ENCODE data around the gene VCX2. TPM values are rescaled to one million over a fixed set of nuclear protein-coding genes. Genes with fewer than 3 reads are reported as not detected.
"Not testable (repeated sequence)": the region's sequence is repeated elsewhere in the genome, so short reads cannot be mapped to it uniquely, and the experiment has no call there.

VCX2 gene
- total RNA-seq, 1 donor from 2014 or later: not detected

- intact Hi-C loops (cut with micrococcal nuclease): no loop called here
- no peaks in the 10 kb centered on the region for H3K27me3 Mint-ChIP-seq (ENCODE audit: insufficient read depth)
Observed at GRCh38 chrX:8147226-8147625, 23.8 kb downstream of the VCX2 start.

GRCh38 chrX:8144925-8145324 is 26.1 kb downstream of the VCX2 start:
- H3K27me3 Mint-ChIP-seq (ENCODE audit: insufficient read depth): no peaks in the 10 kb centered on the region
- intact Hi-C loops (cut with micrococcal nuclease): no loop called here
- H3K36me3 Mint-ChIP-seq (ENCODE audit: low read depth): no peaks in the 10 kb centered on the region

More at GRCh38 chrX:8147226-8147625, 23.8 kb downstream of the VCX2 start:
- H3K36me3 Mint-ChIP-seq (ENCODE audit: low read depth): no peaks in the 10 kb centered on the region
- H3K9me3 Mint-ChIP-seq: peaks cover 10% of the 10 kb centered on the region
- no peak overlapping the region for H3K27ac Mint-ChIP-seq
- H3K4me1 Mint-ChIP-seq (ENCODE audit: low read depth): no peaks in the 10 kb centered on the region
- DNase-seq (ENCODE audit: low spot score): no peak
- no peak overlapping the region for H3K4me3 Mint-ChIP-seq

GRCh38 chrX:8141896-8142295 is 29.2 kb downstream of the VCX2 start:
- Mint-ChIP-seq H3K4me1 (ENCODE audit: low read depth) (no peaks in the 10 kb centered on the region), H3K36me3 (ENCODE audit: low read depth) (no peaks in the 10 kb centered on the region), H3K9me3 (no peaks in the 10 kb centered on the region), H3K27me3 (ENCODE audit: insufficient read depth) (no peaks in the 10 kb centered on the region), H3K4me3 (no peak overlapping the region), H3K27ac (no peak overlapping the region)
- intact Hi-C loops (cut with micrococcal nuclease): no loop called here
- DNase-seq (ENCODE audit: low spot score): no peak

More at GRCh38 chrX:8144925-8145324, 26.1 kb downstream of the VCX2 start:
- H3K4me3 Mint-ChIP-seq: no peak overlapping the region
- no peak overlapping the region for H3K27ac Mint-ChIP-seq
- H3K4me1 Mint-ChIP-seq (ENCODE audit: low read depth): no peaks in the 10 kb centered on the region
- DNase-seq (ENCODE audit: low spot score): no peak
- H3K9me3 Mint-ChIP-seq: peaks cover 4% of the 10 kb centered on the region

- no peaks in the 10 kb centered on the region for H3K36me3 Mint-ChIP-seq (ENCODE audit: low read depth)
- H3K4me3 Mint-ChIP-seq: no peak overlapping the region
- H3K9me3 Mint-ChIP-seq: no peaks in the 10 kb centered on the region
- intact Hi-C loops (cut with micrococcal nuclease): no loop called here
- H3K27ac Mint-ChIP-seq: no peak overlapping the region
- H3K27me3 Mint-ChIP-seq (ENCODE audit: insufficient read depth): no peaks in the 10 kb centered on the region
- no peaks in the 10 kb centered on the region for H3K4me1 Mint-ChIP-seq (ENCODE audit: low read depth)
- DNase-seq (ENCODE audit: low spot score): no peak
Observed at GRCh38 chrX:8140986-8141744, 29.9 kb downstream of the VCX2 start.

- Mint-ChIP-seq H3K4me3 (no peak overlapping the region), H3K27ac (no peak overlapping the region), H3K9me3 (no peaks in the 10 kb centered on the region), H3K27me3 (ENCODE audit: insufficient read depth) (no peaks in the 10 kb centered on the region), H3K36me3 (ENCODE audit: low read depth) (no peaks in the 10 kb centered on the region), H3K4me1 (ENCODE audit: low read depth) (no peaks in the 10 kb centered on the region)
- intact Hi-C loops (cut with micrococcal nuclease): no loop called here
- DNase-seq (ENCODE audit: low spot score): no peak
Observed at GRCh38 chrX:8139716-8140115, 31.4 kb downstream of the VCX2 start.

- no peak for DNase-seq (ENCODE audit: low spot score)
- H3K4me3 Mint-ChIP-seq: no peak overlapping the region
- H3K36me3 Mint-ChIP-seq (ENCODE audit: low read depth): no peaks in the 10 kb centered on the region
- intact Hi-C loops (cut with micrococcal nuclease): no loop called here
- no peak overlapping the region for H3K27ac Mint-ChIP-seq
- no peaks in the 10 kb centered on the region for H3K4me1 Mint-ChIP-seq (ENCODE audit: low read depth)
- H3K9me3 Mint-ChIP-seq: peaks cover 3% of the 10 kb centered on the region
- H3K27me3 Mint-ChIP-seq (ENCODE audit: insufficient read depth): no peaks in the 10 kb centered on the region
Observed at GRCh38 chrX:8138252-8138651, 32.8 kb downstream of the VCX2 start.

- H3K9me3 Mint-ChIP-seq: no peaks in the 10 kb centered on the region
- intact Hi-C loops (cut with micrococcal nuclease): no loop called here
- no peak for DNase-seq (ENCODE audit: low spot score)
- no peaks in the 10 kb centered on the region for H3K4me1 Mint-ChIP-seq (ENCODE audit: low read depth)
- no peaks in the 10 kb centered on the region for H3K27me3 Mint-ChIP-seq (ENCODE audit: insufficient read depth)
- H3K27ac Mint-ChIP-seq: no peak overlapping the region
- no peak overlapping the region for H3K4me3 Mint-ChIP-seq
- H3K36me3 Mint-ChIP-seq (ENCODE audit: low read depth): no peaks in the 10 kb centered on the region
Observed at GRCh38 chrX:8126648-8127047, 44.4 kb downstream of the VCX2 start.

GRCh38 chrX:8126092-8126491 is 45.0 kb downstream of the VCX2 start:
- Mint-ChIP-seq H3K36me3 (ENCODE audit: low read depth) (no peaks in the 10 kb centered on the region), H3K4me3 (no peak overlapping the region), H3K4me1 (ENCODE audit: low read depth) (no peaks in the 10 kb centered on the region)

GRCh38 chrX:8125566-8125965 is 45.5 kb downstream of the VCX2 start:
- no peaks in the 10 kb centered on the region for H3K27me3 Mint-ChIP-seq (ENCODE audit: insufficient read depth)
- no peaks in the 10 kb centered on the region for H3K36me3 Mint-ChIP-seq (ENCODE audit: low read depth)
- no peaks in the 10 kb centered on the region for H3K4me1 Mint-ChIP-seq (ENCODE audit: low read depth)
- H3K9me3 Mint-ChIP-seq: no peaks in the 10 kb centered on the region
- no peak overlapping the region for H3K27ac Mint-ChIP-seq
- no peak for DNase-seq (ENCODE audit: low spot score)
- intact Hi-C loops (cut with micrococcal nuclease): no loop called here
- H3K4me3 Mint-ChIP-seq: no peak overlapping the region

More at GRCh38 chrX:8126092-8126491, 45.0 kb downstream of the VCX2 start:
- no peaks in the 10 kb centered on the region for H3K9me3 Mint-ChIP-seq
- H3K27ac Mint-ChIP-seq: no peak overlapping the region
- intact Hi-C loops (cut with micrococcal nuclease): no loop called here
- DNase-seq (ENCODE audit: low spot score): no peak
- no peaks in the 10 kb centered on the region for H3K27me3 Mint-ChIP-seq (ENCODE audit: insufficient read depth)

- intact Hi-C loops (cut with micrococcal nuclease): no loop called here
- H3K27ac Mint-ChIP-seq: no peak overlapping the region
- no peaks in the 10 kb centered on the region for H3K4me1 Mint-ChIP-seq (ENCODE audit: low read depth)
- no peak for DNase-seq (ENCODE audit: low spot score)
- H3K4me3 Mint-ChIP-seq: no peak overlapping the region
- H3K27me3 Mint-ChIP-seq (ENCODE audit: insufficient read depth): no peaks in the 10 kb centered on the region
- H3K9me3 Mint-ChIP-seq: no peaks in the 10 kb centered on the region
- no peaks in the 10 kb centered on the region for H3K36me3 Mint-ChIP-seq (ENCODE audit: low read depth)
Observed at GRCh38 chrX:8122538-8122937, 48.5 kb downstream of the VCX2 start.

GRCh38 chrX:8121391-8121790 is 49.7 kb downstream of the VCX2 start:
- intact Hi-C loops (cut with micrococcal nuclease); H3K9me3 Mint-ChIP-seq; H3K4me1 Mint-ChIP-seq (ENCODE audit: low read depth); H3K27ac Mint-ChIP-seq; H3K4me3 Mint-ChIP-seq; H3K27me3 Mint-ChIP-seq (ENCODE audit: insufficient read depth); DNase-seq (ENCODE audit: low spot score); H3K36me3 Mint-ChIP-seq (ENCODE audit: low read depth): not testable (repeated sequence)

Data from activated T-helper 1 cell treated with anti-CD3 and anti-CD28 coated beads, Interleukin-12 subunit alpha, Interleukin-12 subunit beta, Interleukin-2, Interleukin-4 antibody, amounts not matched to agents 30 ng/mL and 10 ng/mL and 1 ng/mL, durations not matched to agents 14 hours and 24 hours and 36 hours (primary cell).